Right forelimb (tissue), 1 donor: Measurements from ENCODE around the gene SHISA6.
A peak's percentile ranks its signal among the peaks of the same experiment; 100 is the strongest.
"Not testable (repeated sequence)": the region's sequence is repeated elsewhere in the genome, so short reads cannot be mapped to it uniquely, and the experiment has no call there.

Experiments
- DNase-seq: peaks from one replicate; pipeline ENCODE4 v3.0.0-alpha.2; 2018

The SHISA6 gene

DNA sequence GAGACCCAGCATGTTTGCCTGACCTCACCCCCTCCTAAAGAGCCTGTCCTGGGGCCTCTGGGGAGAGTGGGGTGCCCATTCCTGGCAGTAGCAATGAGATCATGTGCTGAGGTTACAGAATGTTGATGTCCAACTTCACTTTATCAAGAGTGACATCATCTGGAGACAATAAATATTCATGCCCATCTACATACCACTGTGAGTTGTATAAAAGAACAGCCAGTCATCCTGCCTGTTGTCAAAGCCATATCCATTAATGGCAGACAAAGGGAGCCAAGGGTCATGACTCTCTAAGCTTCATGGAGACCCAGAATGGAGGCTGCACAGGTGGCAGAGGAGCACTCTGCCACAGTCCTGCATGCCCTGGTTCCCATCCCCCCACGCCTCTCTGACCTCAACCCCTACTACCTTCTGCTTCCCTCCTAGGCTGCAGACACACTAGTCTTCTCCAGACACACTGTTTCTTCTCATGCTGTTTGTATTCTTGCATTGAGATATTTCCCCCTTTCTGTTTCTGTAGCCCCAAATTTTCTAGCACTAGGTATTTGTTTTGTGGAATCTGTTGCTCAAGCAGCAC lies 27.1 kb downstream of the SHISA6 start:
- no peak for DNase-seq

DNA sequence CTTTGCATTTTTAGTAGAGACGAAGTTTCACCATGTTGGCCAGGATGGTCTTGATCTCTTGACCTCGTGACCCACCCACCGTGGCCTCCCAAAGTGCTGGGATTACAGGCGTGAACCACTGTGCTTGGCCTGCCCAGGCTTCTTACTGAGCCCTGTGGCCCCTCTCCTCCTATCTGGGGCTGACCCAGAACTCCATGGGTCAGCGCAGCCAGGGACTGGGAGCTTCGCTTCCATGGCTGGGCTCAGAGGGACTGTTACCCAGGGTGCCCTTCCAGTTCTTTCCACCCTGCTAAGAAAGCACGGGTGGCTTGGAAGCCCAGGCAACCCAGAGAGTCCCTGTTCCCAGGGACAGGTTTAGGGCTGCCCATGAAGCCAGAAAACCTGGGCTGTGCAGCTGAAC lies 28.2 kb downstream of the SHISA6 start:
- no peak for DNase-seq

DNA sequence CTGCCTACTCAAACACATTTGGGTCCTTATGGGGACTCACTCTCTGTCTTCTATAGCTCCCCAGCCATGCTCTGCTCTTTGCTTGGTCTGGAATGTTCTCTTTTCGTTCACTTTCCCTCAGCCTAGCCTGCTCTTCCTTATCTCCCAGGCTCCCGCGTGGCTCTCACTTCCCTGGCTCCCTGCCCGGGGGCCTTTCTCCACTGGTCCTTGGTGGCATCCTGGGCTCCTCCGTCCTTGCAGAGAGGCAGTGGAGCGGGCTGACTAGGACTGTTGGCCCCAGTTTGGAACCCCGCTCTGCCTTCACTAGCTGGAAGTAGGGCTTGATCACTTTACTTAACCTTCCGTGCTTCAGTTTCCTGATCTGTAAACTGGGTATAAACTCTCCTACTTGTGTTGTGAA lies 31.2 kb downstream of the SHISA6 start:
- DNase-seq, result no peak

DNA sequence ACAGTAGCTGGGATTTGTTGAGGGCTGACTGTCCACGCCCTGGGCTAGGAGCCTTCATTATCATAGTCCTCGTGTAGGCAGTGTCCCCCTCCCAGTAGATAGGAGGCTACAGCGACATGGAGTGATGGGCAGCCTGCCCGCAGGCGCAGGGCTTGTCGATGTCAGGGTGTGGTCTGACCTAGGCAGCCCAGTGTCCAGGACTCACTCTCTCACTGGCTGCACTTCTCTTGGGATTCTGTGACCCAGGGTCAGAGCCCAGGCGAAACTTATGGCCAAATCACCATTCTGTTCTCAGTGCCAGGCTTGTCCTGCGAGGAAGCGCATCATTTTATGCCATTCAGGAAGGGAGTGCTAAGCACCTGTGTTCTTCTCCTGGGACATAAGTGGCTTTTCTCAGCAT lies 32.6 kb downstream of the SHISA6 start:
- no peak for DNase-seq

DNA sequence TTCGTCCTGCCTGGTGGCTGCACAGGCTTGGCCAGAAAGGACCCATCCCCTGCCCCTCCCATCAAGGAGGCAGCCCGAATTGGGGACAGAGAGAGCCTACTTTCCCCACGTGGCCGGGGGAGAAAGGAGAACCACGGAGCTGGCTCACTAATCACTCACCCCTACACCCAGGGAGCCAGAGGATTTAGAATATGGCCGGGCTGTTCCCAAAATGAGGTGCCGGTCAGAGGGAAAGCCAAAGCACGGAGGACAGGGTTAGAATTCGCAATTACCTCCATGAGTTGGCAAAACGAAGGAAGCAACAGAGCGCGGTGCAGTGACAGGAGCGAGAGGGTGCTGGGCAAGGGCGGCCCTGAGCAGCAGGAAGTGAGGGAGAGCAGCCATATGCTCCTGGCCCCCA lies 33.1 kb downstream of the SHISA6 start:
- DNase-seq, result no peak

DNA sequence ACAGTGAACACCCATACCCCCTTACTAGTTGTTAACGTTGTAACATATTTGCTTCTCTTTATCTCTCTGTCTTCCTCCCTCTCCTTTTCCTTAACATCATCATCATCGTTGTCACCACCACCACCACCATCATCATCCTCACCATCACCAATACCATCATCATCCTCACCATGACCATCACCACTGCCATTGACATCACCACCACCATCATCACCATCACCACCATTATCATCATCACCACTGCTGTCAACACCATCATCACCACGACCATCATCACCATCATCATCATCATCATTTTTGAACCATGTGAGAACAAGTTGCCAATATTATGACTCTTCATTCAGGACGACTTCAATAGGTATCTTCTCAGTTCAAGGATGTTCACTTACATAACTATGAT lies 35.5 kb downstream of the SHISA6 start:
- no peak for DNase-seq

DNA sequence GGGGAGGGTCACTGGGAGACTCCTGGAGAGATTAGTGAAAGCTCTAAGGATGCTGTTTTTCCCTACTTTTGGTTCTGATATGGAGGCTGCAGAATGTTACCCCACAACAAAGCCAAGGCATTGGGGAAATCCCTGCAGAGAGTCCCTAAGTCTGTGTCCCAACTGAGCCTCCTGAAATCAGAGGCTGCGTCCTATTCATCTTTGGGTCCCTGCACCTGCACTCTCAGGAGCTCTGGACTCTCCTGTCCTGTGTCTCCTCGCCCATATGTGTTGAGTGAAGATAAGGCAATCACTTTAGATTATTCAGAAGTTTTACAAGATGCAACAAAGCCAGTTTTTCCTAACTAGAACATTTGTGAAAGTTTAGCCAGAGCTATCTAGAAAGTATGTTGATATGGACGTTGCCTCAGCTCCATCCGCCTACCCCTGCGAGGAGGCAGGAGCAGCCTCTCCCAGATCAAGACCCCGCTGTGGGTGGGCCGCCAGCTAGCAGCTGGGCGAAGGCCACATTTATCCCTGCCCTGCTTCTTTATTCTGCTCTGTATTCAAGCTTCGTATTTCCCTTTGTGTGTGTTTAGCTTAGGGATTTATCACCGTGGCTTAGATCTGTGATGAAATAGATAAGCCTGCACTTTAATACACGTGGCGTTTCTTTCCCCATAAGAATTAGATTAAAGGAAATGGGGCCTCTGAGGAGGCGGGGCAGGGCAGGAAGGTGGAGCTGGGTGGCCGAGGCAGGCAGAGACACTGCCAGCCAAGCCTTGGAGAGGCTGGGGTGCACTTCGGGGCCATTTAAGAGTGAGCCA lies 37.4 kb downstream of the SHISA6 start:
- DNase-seq, result no peak

DNA sequence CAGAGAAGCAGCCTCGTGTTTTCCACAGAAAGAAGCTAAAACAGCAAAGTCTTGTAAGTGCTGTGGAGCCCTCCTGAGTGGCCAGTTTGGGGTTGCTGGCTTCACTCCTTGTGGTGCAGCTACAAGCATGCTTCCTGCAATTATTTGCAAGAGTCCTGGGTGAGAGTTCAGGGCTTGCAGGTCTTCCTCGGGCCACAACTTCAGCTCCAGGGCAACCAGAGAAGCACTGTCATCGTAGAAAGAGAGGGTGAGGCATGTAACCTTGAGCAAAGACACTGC lies 37.9 kb downstream of the SHISA6 start:
- no peak for DNase-seq

DNA sequence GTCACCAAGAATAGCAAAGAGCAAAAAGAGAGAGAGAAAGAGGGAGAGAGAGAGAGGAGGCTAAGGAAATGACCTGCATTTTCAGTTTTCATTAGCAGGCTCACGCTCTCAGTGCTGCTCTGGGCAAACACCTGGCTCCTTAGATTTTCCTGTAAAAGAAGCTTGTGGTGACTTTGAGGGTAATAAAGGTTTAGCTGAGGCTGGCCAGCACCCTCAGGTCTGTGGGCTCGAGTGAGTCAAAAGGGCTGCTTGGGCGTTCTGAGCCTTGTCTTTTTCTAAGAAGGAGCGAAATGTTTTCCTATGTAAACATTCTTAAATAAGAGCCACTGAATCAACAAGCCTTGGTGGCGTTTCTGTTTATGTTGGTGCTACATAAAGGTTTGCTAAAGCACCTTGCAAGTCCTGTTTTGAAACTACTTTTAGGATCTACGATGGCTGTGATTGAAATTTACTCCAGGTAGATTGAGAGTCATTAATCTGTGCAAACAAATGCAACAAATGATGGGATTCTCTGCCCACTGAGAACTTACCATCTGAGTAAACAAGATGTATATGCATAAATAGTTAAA lies 38.8 kb downstream of the SHISA6 start:
- DNase-seq, result no peak

DNA sequence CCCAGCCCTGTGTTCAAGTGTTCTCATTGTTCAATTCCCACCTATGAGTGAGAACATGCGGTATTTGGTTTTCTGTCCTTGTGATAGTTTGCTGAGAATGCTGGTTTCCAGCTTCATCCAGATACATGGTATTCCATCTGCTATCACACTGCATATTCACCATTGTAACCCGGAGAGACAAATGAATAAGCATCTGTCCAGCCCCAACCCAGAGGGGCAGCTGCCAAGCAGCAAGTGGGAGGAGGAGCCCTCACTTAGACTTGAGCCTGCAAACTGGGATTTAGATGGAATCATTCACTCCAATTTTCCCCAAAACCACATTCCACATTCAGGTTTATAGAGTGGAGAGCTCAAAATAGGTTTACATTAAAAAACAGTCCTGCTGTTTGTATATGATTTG lies 41.6 kb downstream of the SHISA6 start:
- no peak for DNase-seq

DNA sequence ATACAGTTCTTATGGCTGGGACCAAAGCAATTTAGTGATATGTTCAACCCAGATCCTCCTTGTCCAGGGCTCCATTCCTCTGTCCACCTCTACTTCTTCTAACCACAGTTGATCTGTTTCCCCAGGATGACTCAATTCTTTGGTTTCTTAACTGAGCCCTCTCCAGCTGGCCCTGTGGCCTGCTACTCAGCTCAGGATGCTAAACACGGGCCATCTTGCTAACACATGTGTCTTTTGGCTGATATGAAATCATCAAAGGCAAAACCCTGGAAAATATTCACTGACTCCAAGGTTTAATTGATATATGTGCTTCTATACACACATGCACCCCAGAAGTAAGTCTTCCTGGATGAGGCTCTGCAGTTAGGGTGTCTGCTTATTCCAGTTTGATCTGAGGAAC lies 43.8 kb downstream of the SHISA6 start:
- no peak for DNase-seq

DNA sequence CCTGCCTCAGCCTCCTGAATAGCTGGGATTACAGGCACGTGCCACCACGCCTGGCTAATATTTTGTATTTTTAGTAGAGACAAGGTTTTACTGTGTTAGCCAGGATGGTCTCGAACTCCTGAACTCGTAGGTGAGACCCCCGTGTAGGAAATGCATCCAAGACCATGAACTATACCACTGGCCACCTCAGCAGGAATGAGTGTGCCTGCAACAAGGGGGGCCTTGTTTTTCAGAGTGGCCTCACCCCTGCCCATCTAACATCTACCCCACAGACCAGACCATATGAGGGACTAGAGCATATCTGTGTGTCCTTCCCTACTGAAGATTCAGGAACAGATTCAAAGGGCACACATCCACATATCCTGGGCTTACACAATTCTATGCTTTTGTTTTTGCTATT lies 44.9 kb downstream of the SHISA6 start:
- no peak for DNase-seq

DNA sequence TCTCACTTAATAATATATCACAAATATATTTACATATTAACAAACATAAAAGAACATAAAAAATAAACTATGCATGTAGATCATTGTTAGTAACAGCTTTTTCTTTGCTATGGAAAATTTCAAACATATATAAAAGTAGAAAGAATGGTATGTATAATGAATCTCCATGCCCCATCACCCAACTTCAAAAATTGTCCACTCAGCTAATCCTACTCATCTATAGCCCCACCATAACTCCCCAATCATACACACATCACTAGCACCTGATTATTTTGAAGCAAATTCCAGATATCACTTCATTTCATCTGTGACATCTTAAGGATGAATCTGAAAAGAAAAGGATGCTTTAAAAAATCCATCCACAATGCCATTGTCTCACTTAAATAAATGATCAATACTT lies 46.8 kb downstream of the SHISA6 start:
- no peak for DNase-seq

DNA sequence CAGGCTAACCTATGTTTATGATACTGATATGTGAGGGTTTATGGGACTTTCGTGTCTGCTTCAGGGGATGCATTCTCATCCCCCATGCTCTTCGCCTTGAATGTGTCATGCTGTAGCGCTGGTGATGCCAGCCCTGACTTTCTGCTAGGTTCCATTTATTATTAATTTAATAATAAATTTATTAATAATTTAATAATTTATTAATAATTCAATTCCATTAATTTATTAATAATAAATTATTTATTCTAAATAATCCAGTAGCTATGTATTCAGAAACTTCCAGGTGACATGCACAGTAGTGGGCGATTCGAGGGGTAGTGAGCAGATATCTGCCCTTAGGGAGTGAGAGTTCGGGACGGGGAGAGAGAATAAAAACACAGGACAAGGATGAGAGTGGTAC lies 49.8 kb downstream of the SHISA6 start:
- DNase-seq, result no peak

DNA sequence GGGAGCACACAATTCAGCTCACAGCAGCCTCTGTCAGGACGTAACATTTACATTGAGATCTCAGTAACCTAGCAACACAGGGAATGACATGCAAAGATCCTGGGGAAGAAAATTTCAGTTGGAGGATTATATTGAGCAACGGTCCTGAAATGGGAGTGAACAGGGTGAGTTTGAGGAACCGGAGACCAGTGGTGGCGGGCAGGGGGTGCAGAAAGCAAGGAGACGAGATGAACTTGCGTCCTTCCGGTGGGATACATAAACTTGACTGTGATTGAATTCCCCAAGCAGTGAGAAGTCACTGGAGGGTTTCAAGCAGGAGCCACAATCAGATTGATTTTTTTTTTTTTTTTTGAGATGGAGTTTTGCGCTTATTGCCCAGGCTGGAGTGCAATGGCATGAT lies 51.5 kb downstream of the SHISA6 start:
- no peak for DNase-seq

DNA sequence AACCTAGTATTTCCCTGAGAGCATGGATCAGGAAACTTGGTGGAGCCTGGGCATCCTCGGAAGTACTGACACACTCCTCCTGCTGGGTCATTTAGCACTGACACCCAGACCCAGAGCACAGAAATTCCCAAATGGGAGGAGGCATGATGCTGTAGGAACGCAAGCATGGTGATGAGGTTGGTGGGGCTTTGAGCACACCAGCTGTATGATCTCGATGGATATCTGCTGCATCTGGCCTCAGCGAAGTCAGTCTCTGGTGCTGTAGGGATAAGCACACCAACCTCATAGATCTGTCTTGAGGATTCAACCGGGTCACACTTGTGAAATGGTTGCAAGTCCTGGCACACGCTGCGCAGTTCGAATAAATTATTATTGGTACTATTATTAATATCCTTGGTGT lies 52.5 kb downstream of the SHISA6 start:
- no peak for DNase-seq

DNA sequence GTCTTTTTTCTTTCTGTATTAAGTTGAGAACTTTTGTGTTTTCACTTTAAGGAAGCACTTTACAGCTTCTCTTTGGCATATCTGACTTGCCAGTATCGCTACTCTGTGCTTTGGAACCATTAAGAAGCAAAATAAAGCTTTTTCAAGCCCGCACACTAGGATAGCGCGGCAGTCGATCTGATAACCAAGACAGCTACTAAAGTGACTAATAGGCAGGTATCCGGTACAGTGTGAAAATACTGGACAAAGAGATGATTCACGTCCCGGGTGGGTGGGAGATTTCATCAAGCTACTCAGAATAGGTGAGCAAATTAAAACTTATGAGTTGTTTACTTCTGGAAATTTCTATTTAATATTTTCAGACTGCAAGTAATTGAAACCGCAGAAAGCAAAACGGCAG lies 53.8 kb downstream of the SHISA6 start:
- DNase-seq, result no peak

DNA sequence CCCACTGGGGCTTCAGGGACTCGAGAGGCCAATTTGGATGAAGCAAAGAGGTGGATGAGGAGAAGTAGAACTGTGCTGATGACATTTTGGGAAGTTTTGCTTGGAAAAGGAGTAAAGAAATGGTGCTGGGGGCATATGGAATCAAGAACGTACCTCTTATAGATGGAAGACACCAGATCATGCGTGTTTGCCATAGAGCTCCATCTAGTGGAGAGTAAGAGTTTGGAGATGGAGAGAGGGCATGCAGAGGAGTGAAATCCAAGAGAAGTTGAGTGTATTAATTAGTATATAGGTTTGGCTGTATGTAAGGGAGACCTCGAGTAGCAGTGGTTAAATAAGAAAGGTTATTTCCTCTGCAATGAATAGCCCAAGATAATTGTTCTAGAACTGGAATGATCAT lies 56.0 kb downstream of the SHISA6 start:
- no peak for DNase-seq

DNA sequence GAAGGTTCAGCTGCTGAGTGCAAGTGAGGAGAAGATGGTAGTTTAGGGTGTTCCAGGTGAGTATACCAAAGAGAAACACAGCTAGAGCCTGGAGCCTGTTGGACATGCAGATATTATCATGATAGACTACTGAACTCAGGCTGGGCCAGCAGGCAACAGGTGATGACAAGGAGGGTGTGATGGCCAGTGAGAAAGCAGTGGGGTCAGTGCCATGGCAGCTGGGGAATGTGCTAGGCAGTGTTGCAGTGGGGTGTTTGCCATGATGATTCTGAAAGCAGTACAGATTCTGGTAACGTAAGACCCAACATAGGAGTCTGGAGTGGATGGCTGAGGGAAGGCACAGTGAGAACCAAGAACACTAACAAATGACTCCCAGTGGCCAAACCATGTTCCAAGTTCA lies 57.4 kb downstream of the SHISA6 start:
- DNase-seq, result no peak

DNA sequence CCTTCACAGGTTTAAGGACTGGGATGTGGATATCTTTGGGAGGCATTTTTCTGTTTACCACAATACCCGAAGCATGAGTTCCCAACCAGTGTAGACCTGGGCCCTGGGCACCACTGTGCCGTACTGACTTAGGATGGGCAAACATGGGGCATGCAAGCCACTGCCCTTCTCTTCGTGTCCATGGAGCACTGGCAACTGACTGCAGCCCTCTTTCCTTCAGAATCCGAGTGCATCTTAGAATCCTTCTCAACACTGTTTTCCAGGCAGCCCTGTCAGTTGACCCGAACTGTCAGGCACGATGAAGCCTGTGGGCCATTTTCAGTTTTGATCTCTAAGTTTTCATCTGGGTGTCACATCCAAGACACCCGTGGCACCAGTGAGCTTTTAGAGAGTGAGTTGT lies 59.2 kb downstream of the SHISA6 start:
- DNase-seq, result no peak

DNA sequence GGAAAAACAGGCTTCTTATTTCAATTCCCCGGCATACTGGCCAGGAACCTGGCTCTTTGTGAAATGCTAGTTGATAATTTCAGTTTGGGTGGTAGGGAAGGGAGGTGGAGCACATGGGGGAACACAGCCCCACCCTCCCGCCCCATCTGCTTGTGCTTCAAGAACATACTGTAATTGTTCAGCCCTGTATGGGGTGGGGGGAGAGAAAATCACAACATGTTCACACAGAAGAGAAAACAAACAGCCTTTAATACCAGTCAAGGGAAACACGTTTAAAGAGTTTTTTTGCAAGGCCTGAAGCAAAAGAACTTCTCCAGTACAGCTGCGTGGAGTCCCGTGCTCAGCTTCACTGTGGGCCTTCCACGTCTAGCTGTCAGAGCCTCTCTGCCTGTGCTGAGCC lies 59.7 kb downstream of the SHISA6 start:
- no peak for DNase-seq

DNA sequence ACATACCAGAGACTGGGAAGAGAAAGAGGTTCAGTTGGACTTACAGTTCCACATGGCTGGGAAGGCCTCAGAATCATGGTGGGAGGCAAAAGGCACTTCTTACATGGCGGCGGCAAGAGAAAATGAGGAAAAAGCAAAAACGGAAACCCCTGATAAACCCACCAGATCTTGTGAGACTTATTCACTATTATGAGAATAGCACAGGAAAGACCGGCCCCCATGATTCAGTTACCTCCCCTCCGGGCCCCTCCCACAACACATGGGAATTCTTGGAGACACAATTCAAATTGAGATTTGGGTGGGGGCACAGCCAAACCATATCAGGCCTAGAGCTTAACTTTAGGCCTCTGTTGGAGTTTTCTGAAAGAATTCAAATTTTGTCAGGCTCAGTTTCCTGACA lies 60.9 kb downstream of the SHISA6 start:
- not testable (repeated sequence) for DNase-seq

DNA sequence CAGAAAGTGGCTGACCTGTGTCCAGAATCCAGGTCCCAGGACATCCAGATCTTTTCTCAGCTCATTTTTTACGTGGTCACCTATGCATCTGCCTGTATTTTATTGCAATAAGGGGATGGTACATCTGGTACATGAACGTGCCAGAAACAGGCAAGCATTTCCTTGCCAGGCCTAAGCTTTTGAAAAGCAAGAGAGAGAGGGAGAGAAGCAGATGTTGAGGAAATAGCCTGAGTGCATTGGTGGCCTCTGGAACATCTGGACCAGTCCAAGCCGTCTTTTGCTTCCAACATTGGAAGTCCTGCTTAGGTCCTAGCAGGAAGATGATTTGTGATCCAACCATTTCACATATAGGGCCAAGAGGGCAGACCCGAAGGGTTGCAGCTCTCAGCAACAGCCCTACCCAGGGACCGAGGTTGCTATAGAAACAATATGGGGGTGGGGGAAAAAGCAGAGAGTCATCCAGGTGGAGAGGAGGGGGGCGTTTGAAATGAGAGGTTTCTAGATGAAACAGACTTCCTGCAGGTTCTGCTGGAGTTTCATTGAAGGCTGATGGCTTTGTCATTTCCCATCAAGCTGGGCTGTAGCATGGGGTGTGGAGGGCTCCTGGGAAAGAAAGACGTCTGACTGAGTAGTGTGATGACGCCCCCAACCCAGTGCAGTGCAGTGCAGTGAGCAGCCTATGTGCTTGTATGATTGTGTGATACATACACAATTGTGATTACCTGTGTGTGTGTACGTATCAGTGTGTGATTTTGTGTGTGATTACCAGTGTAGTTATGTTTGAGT lies 61.6 kb downstream of the SHISA6 start:
- peak; percentile 73 for DNase-seq

DNA sequence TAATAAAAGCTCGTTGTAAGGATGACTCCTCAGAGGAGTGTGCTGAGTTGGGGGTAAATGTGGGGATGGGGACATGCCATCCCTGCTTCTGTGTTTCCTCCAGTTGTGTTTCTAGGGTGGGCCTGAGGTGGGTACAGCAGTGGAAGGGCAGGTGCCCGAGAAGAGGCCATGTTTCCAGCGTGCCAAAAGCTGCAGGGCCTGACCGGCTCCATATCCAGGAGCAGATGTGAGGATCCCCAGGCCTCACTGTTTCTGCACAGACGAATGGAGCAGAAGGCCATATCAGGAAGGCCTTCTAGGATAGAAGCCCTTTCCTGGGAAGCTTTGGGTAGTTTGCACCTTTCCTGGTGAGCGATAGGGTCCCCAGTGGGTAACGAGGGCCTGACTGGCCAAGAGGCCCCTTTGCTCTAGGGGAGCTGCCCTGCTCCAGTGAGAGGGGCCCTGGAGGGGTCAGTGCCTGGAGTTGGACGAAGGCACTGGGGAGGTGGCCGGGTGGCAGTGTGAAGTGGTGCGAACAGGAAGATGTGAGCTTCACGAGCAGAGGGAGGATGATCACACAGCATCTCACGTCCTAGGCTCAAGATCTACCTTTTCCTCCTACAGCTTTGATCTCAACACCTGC lies 62.9 kb downstream of the SHISA6 start:
- no peak for DNase-seq
